Measurements from ENCODE around the gene COASY. TPM values are rescaled to one million over a fixed set of nuclear protein-coding genes. Genes with fewer than 3 reads are reported as not detected.
"Not testable (repeated sequence)": the region's sequence is repeated elsewhere in the genome, so short reads cannot be mapped to it uniquely, and the experiment has no call there.

COASY gene
- total RNA-seq, 1 experiment from 2014 or later: 12.4 TPM

GRCh38 chr17:42526031-42526444 lies 35.9 kb upstream of the COASY start:
- Histone ChIP-seq H3K4me3 (no peak overlapping the region), H3K36me3 (peaks cover 16% of the 10 kb centered on the region), H3K27me3 (no peaks in the 10 kb centered on the region), H3K9me3 (no peaks in the 10 kb centered on the region)
- peak; percentile 72 for DNase-seq

- H3K9me3 ChIP-seq: no peaks in the 10 kb centered on the region
- H3K36me3 ChIP-seq: peaks cover 4% of the 10 kb centered on the region
- H3K27me3 ChIP-seq: no peaks in the 10 kb centered on the region
- H3K4me3 ChIP-seq: no peak overlapping the region
- no peak for DNase-seq
Observed at GRCh38 chr17:42527932-42528331, 34.0 kb upstream of the COASY start.

GRCh38 chr17:42529061-42529460 lies 32.9 kb upstream of the COASY start:
- Histone ChIP-seq H3K4me3 (no peak overlapping the region), H3K36me3 (no peaks in the 10 kb centered on the region; the same call in 1 of the 2 replicates), H3K27me3 (no peaks in the 10 kb centered on the region), H3K9me3 (no peaks in the 10 kb centered on the region)
- DNase-seq: no peak

- Histone ChIP-seq H3K36me3 (no peaks in the 10 kb centered on the region), H3K4me3 (no peak overlapping the region), H3K9me3 (no peaks in the 10 kb centered on the region), H3K27me3 (no peaks in the 10 kb centered on the region)
- DNase-seq: no peak
Observed at GRCh38 chr17:42530952-42531454, 30.9 kb upstream of the COASY start.

- Histone ChIP-seq H3K9me3 (no peaks in the 10 kb centered on the region), H3K4me3 (peak overlapping the region; percentile 45), H3K27me3 (no peaks in the 10 kb centered on the region), H3K36me3 (no peaks in the 10 kb centered on the region)
- peak; percentile 65 for DNase-seq
Observed at GRCh38 chr17:42531455-42532354, 30.2 kb upstream of the COASY start.

GRCh38 chr17:42535155-42536047 lies 26.5 kb upstream of the COASY start:
- no peaks in the 10 kb centered on the region for H3K9me3 ChIP-seq
- H3K36me3 ChIP-seq: peaks cover 24% of the 10 kb centered on the region
- H3K27me3 ChIP-seq: no peaks in the 10 kb centered on the region
- H3K4me3 ChIP-seq: peak overlapping the region; percentile 64
- no peak for DNase-seq

GRCh38 chr17:42536048-42536371 lies 25.9 kb upstream of the COASY start, which contains the start of gene NAGLU:
NAGLU (plus strand) TSS chr17:42536241; CDS start chr17:42536273, 32 bp downstream.
- no peaks in the 10 kb centered on the region for H3K27me3 ChIP-seq
- peaks cover 28% of the 10 kb centered on the region for H3K36me3 ChIP-seq
- H3K9me3 ChIP-seq: no peaks in the 10 kb centered on the region
- H3K4me3 ChIP-seq: peak within 1 kb of the TSS; percentile 64
- DNase-seq: peak; percentile 96

GRCh38 chr17:42536372-42537155 lies 25.4 kb upstream of the COASY start:
- Histone ChIP-seq H3K9me3 (no peaks in the 10 kb centered on the region), H3K36me3 (peaks cover 33% of the 10 kb centered on the region), H3K27me3 (no peaks in the 10 kb centered on the region), H3K4me3 (peak overlapping the region; percentile 64)
- DNase-seq: peak; percentile 92

- peak overlapping the region; percentile 64 for H3K4me3 ChIP-seq
- H3K27me3 ChIP-seq: no peaks in the 10 kb centered on the region
- H3K9me3 ChIP-seq: no peaks in the 10 kb centered on the region
- H3K36me3 ChIP-seq: peaks cover 37% of the 10 kb centered on the region
- no peak for DNase-seq
Observed at GRCh38 chr17:42537156-42537805, 24.7 kb upstream of the COASY start.

- Histone ChIP-seq H3K36me3 (peaks cover 42% of the 10 kb centered on the region), H3K4me3 (no peak overlapping the region), H3K27me3 (no peaks in the 10 kb centered on the region), H3K9me3 (no peaks in the 10 kb centered on the region)
- no peak for DNase-seq
Observed at GRCh38 chr17:42537826-42538451, 24.0 kb upstream of the COASY start.

- peaks cover 47% of the 10 kb centered on the region for H3K36me3 ChIP-seq
- H3K9me3 ChIP-seq: no peaks in the 10 kb centered on the region
- DNase-seq: no peak
- H3K27me3 ChIP-seq: no peaks in the 10 kb centered on the region
- H3K4me3 ChIP-seq: no peak overlapping the region
Observed at GRCh38 chr17:42538482-42538881, 23.5 kb upstream of the COASY start.

- H3K9me3 ChIP-seq, H3K27me3 ChIP-seq, H3K4me3 ChIP-seq, DNase-seq: not testable (repeated sequence)
- peaks cover 54% of the 10 kb centered on the region for H3K36me3 ChIP-seq
Observed at GRCh38 chr17:42540558-42540957, 21.4 kb upstream of the COASY start.

- no peak for DNase-seq
Observed at GRCh38 chr17:42541041-42541833, 20.7 kb upstream of the COASY start.

GRCh38 chr17:42543190-42544079 lies 18.5 kb upstream of the COASY start:
- DNase-seq: no peak
- no peaks in the 10 kb centered on the region for H3K9me3 ChIP-seq
- H3K27me3 ChIP-seq: no peaks in the 10 kb centered on the region
- no peak overlapping the region for H3K4me3 ChIP-seq
- peaks cover 44% of the 10 kb centered on the region for H3K36me3 ChIP-seq

More at GRCh38 chr17:42541041-42541833, 20.7 kb upstream of the COASY start:
- H3K36me3 ChIP-seq: peaks cover 54% of the 10 kb centered on the region
- H3K9me3 ChIP-seq: no peaks in the 10 kb centered on the region
- no peak overlapping the region for H3K4me3 ChIP-seq
- H3K27me3 ChIP-seq: no peaks in the 10 kb centered on the region

All from MG63 (cell line).